ENCODE results near the gene TCP1. TPM values are rescaled to one million over a fixed set of nuclear protein-coding genes. Genes with fewer than 3 reads are reported as not detected.
"Not testable (repeated sequence)": the region's sequence is repeated elsewhere in the genome, so short reads cannot be mapped to it uniquely, and the experiment has no call there.

Gene TCP1
- total RNA-seq, 4 donors from 2014 or later: 103 to 140 (median 121) TPM

DNA sequence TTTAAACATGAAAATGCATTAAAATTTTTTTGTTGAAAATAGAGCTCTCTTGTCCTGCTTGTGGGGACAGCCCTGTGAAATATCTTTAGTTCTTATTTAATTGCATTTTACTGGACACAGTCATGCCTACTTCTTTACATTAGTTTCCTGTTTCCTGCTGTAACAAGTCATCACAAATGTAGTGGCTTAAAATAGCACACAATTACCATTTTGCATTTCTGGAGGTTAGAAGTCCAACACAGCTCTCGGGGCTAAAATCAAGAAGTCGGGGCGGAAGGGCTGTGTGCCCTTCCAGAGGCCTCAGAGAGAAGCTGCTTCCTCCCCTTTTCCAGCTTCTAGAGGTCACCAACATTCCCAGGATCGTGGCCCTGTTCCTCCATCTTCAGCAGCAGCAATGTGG, 40.1 kb upstream of the TCP1 start:
- intact Hi-C loops (cut with DNase I): no loop called here
- Histone ChIP-seq H3K27ac (replicated peaks in 1 of 4) (no peak overlapping the region), H3K36me3 (no peaks in the 10 kb centered on the region), H3K27me3 (no peaks in the 10 kb centered on the region), H3K4me3 (no peak overlapping the region), H3K4me1 (no peaks in the 10 kb centered on the region), H3K9me3 (no peaks in the 10 kb centered on the region)
- 66% methylated on average over 4 of the region's 4 CpGs for WGBS
- TF ChIP-seq, protein P1, sequence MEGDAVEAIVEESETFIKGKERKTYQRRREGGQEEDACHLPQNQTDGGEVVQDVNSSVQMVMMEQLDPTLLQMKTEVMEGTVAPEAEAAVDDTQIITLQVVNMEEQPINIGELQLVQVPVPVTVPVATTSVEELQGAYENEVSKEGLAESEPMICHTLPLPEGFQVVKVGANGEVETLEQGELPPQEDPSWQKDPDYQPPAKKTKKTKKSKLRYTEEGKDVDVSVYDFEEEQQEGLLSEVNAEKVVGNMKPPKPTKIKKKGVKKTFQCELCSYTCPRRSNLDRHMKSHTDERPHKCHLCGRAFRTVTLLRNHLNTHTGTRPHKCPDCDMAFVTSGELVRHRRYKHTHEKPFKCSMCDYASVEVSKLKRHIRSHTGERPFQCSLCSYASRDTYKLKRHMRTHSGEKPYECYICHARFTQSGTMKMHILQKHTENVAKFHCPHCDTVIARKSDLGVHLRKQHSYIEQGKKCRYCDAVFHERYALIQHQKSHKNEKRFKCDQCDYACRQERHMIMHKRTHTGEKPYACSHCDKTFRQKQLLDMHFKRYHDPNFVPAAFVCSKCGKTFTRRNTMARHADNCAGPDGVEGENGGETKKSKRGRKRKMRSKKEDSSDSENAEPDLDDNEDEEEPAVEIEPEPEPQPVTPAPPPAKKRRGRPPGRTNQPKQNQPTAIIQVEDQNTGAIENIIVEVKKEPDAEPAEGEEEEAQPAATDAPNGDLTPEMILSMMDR (IDR thresholded peaks at IDR 0.05): no peak
- TF ChIP-seq POLR2AphosphoS5 (IDR thresholded peaks at IDR 0.05) (no peak), POLR2A (IDR thresholded peaks at IDR 0.05; ENCODE audit: low read depth) (no peak), EP300 (IDR thresholded peaks at IDR 0.05) (no peak)
- no peak for DNase-seq (ENCODE audit: extremely low spot score)

DNA sequence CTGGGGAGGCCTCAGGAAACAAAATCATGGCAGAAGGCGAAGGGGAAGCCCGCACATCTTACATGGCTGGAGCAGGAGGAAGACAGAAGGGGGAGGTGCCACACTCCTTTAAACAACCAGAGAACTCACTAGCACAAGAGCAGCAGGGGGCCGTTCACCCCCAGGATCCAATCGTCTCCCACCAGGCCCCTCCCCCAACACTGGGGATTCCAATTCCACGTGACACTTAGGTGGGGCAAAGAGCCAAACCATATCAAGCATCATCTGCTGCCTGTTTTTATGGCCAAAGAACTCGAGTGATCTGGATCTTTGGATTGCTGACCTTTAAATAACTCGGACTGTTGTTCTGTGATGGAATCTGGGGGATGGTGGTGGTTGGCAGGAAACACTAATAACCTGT, 38.7 kb upstream of the TCP1 start:
- no peak for DNase-seq (ENCODE audit: extremely low spot score)
- TF ChIP-seq, protein P1 (IDR thresholded peaks at IDR 0.05): no peak
- no peak for TF ChIP-seq POLR2A (IDR thresholded peaks at IDR 0.05; ENCODE audit: low read depth)
- no peak for TF ChIP-seq POLR2AphosphoS5 (IDR thresholded peaks at IDR 0.05)
- no peak for TF ChIP-seq EP300 (IDR thresholded peaks at IDR 0.05)
- H3K4me1 ChIP-seq: no peaks in the 10 kb centered on the region
- H3K27me3 ChIP-seq: no peaks in the 10 kb centered on the region
- intact Hi-C loops (cut with DNase I): no loop called here
- no peak overlapping the region for H3K27ac ChIP-seq (replicated peaks in 1 of 4)
- 54% methylated on average over 6 of the region's 7 CpGs for WGBS
- H3K4me3 ChIP-seq: no peak overlapping the region
- H3K9me3 ChIP-seq: no peaks in the 10 kb centered on the region
- no peaks in the 10 kb centered on the region for H3K36me3 ChIP-seq

DNA sequence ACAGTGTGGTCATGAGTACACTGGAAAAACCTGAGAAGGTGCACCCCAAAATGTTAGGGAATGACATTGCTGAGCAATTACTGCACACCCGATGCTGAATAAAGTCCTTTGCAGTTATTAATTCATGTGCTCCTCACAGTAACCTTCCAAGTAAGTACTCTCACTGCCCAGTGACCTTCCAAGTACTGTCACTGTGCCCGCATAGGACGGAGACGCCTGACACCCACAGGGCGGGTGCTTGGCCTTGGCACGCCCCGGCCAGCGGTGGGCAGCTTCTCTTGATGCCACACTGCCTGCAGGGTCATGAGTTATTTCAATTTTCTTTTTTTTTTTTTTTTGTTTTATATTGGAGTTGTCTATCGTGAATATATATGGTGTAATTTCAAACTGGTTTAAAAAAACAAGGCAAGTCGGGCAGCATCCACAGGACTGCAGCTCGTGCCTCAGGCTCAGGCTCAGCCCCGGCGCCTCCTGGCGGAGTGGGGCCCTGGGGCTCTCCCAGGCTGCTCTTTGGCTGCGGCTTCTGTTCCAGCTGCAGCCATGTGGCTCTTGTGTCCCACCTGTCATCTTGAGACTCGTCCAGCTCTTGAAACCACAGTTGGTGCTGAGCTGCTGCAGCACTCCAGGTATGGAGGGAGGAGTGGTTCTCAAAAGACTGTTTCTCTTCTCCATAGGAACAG, 37.7 kb upstream of the TCP1 start:
- H3K27me3 ChIP-seq: no peaks in the 10 kb centered on the region
- 86% methylated on average over 16 of the region's 16 CpGs for WGBS

DNA sequence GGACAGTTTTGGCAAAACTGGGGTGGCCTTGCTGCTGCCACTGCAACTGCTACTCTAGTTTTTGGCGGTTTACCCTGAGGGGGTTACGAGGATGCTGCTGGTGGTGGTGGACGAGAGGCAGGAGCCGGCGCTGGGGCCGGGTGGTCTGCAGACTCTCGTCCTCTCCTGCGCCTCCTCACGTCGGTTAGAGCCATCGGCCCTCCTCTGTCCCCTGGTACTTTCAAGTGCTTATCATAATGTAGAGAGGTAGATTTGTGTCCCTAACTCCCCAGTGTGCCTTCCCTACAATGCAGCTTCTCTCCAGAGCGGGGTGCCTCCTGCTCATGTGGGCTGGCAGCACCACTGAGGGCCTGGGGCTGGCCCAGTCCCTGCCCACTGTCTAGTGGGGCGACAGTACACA, 36.6 kb upstream of the TCP1 start:
- Histone ChIP-seq H3K27ac (replicated peaks in 1 of 4) (no peak overlapping the region), H3K36me3 (no peaks in the 10 kb centered on the region), H3K4me3 (no peak overlapping the region), H3K27me3 (no peaks in the 10 kb centered on the region), H3K9me3 (no peaks in the 10 kb centered on the region), H3K4me1 (no peaks in the 10 kb centered on the region)
- TF ChIP-seq POLR2A (IDR thresholded peaks at IDR 0.05; ENCODE audit: low read depth): no peak
- no peak for TF ChIP-seq EP300 (IDR thresholded peaks at IDR 0.05)
- TF ChIP-seq, protein P1 (IDR thresholded peaks at IDR 0.05): no peak
- TF ChIP-seq POLR2AphosphoS5 (IDR thresholded peaks at IDR 0.05): no peak
- DNase-seq (ENCODE audit: extremely low spot score): no peak
- intact Hi-C loops (cut with DNase I): no loop called here
- 93% methylated on average over 13 of the region's 13 CpGs for WGBS

More for the DNA sequence above, 37.7 kb upstream of the TCP1 start:
- Histone ChIP-seq H3K9me3 (no peaks in the 10 kb centered on the region), H3K36me3 (no peaks in the 10 kb centered on the region), H3K27ac (replicated peaks in 1 of 4) (no peak overlapping the region), H3K4me3 (no peak overlapping the region), H3K4me1 (no peaks in the 10 kb centered on the region)
- intact Hi-C loops (cut with DNase I): no loop called here
- no peak for TF ChIP-seq POLR2AphosphoS5 (IDR thresholded peaks at IDR 0.05)
- TF ChIP-seq POLR2A (IDR thresholded peaks at IDR 0.05; ENCODE audit: low read depth): no peak
- no peak for TF ChIP-seq EP300 (IDR thresholded peaks at IDR 0.05)
- TF ChIP-seq, protein P1 (IDR thresholded peaks at IDR 0.05): no peak
- DNase-seq (ENCODE audit: extremely low spot score): no peak

DNA sequence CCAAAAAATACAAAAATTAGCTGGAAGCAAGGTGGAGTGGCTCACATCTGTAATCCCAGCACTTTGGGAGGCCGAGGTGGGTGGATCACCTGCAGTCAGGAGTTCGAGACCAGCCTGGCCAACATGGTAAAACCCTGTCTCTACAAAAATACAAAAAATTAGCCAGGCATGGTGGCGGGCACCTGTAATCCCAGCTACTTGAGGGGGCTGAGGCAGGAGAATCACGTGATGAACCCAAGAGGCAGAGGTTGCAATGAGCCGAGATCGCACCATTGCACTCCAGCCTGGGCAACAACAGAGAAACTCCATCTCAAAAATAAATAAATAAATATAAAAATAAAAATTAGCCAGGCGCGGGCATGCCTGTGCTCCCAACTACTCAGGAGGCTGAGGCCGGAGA, 35.3 kb upstream of the TCP1 start:
- intact Hi-C loops (cut with DNase I); H3K27me3 ChIP-seq; H3K36me3 ChIP-seq; H3K4me3 ChIP-seq; H3K9me3 ChIP-seq; DNase-seq (ENCODE audit: extremely low spot score); H3K4me1 ChIP-seq; H3K27ac ChIP-seq (replicated peaks in 1 of 4): not testable (repeated sequence)
- 91% methylated on average over 9 of the region's 9 CpGs for WGBS
